Endothelial cell of umbilical vein (primary cell): ENCODE results near the gene SCLY.

ENCODE experiments used
- EZH2 ChIP-seq: IDR thresholded peaks from 2 replicates; pipeline ENCODE4 v1.6.1; 2012; ENCODE audit warnings: borderline replicate concordance, low read depth, mild to moderate bottlenecking, moderate library complexity, low read length, inconsistent platforms; ENCODE audit not compliant: severe bottlenecking
- FOS ChIP-seq: IDR thresholded peaks from 2 replicates; pipeline ENCODE4 v1.6.1; 2011; ENCODE audit warnings: mild to moderate bottlenecking, low read length, moderate library complexity, borderline replicate concordance; ENCODE audit not compliant: insufficient read depth
- JUN ChIP-seq: IDR thresholded peaks from 2 replicates; pipeline ENCODE4 v1.6.1; 2011; ENCODE audit warnings: borderline replicate concordance, low read depth; ENCODE audit not compliant: insufficient read length, insufficient read depth
- POLR2A ChIP-seq: IDR thresholded peaks from 2 replicates; pipeline ENCODE4 v1.6.1; 2012; ENCODE audit warnings: low read depth, mild to moderate bottlenecking, control low read depth, low read length
- POLR2AphosphoS5 ChIP-seq: IDR thresholded peaks from 2 replicates; pipeline ENCODE4 v1.6.1; 2012; ENCODE audit warnings: low read depth, mild to moderate bottlenecking, control low read depth, low read length, moderate library complexity; ENCODE audit not compliant: insufficient read depth
- TF ChIP-seq, protein P1 (sequence below), 2 donors: IDR thresholded peaks; 1 replicate in 1 of 2; 2 replicates in 1 of 2; pipeline ENCODE4 v1.5.1; 2011; ENCODE audit warnings: low read length in 2 of 2, mild to moderate bottlenecking in 2 of 2, moderate library complexity in 2 of 2, control low read depth in 1 of 2, inconsistent platforms in 1 of 2, low read depth in 1 of 2; ENCODE audit not compliant: insufficient read depth in 1 of 2; ENCODE audit errors: extremely low read depth in 1 of 2
- TF ChIP-seq, protein P2 (sequence below): IDR thresholded peaks from 2 replicates; pipeline ENCODE4 v1.6.1; 2011; ENCODE audit not compliant: insufficient read depth, insufficient read length

GRCh38 chr2:238140721-238141540 is 80.1 kb downstream of the SCLY start:
- TF ChIP-seq, protein P1, sequence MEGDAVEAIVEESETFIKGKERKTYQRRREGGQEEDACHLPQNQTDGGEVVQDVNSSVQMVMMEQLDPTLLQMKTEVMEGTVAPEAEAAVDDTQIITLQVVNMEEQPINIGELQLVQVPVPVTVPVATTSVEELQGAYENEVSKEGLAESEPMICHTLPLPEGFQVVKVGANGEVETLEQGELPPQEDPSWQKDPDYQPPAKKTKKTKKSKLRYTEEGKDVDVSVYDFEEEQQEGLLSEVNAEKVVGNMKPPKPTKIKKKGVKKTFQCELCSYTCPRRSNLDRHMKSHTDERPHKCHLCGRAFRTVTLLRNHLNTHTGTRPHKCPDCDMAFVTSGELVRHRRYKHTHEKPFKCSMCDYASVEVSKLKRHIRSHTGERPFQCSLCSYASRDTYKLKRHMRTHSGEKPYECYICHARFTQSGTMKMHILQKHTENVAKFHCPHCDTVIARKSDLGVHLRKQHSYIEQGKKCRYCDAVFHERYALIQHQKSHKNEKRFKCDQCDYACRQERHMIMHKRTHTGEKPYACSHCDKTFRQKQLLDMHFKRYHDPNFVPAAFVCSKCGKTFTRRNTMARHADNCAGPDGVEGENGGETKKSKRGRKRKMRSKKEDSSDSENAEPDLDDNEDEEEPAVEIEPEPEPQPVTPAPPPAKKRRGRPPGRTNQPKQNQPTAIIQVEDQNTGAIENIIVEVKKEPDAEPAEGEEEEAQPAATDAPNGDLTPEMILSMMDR (IDR thresholded peaks at IDR 0.05; ENCODE audit: extremely low read depth in 1 of 2, insufficient read depth in 1 of 2, low read depth in 1 of 2, low read length in 2 of 2) = no peak
- TF ChIP-seq POLR2AphosphoS5 = no peak
- TF ChIP-seq, protein P2, sequence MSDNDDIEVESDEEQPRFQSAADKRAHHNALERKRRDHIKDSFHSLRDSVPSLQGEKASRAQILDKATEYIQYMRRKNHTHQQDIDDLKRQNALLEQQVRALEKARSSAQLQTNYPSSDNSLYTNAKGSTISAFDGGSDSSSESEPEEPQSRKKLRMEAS = no peak
- no peak for TF ChIP-seq FOS
- no peak for TF ChIP-seq EZH2
- TF ChIP-seq POLR2A = no peak
- TF ChIP-seq JUN = no peak
